ENCODE results near the gene STK32C.

DNA sequence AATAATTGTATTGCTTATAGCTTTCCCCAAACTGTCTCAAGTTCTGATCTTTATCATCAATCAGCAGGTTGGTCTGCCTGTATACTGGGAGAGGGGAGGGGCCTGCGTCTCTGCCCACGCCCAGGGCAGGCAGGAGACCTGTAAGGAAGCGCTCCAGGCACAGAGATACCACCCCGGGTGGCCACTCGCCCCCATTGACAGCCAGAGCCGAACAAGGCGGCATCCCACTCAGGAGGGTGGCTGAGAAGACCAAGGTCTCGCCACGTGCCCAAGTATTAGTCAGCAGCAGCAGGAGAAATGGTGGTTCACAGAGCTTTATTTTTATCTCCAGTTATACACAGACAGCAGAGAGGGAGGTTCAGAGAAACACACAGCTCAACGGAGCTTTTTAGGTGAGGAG is 7.2 kb downstream of the STK32C start:
- TF ChIP-seq, protein P1, sequence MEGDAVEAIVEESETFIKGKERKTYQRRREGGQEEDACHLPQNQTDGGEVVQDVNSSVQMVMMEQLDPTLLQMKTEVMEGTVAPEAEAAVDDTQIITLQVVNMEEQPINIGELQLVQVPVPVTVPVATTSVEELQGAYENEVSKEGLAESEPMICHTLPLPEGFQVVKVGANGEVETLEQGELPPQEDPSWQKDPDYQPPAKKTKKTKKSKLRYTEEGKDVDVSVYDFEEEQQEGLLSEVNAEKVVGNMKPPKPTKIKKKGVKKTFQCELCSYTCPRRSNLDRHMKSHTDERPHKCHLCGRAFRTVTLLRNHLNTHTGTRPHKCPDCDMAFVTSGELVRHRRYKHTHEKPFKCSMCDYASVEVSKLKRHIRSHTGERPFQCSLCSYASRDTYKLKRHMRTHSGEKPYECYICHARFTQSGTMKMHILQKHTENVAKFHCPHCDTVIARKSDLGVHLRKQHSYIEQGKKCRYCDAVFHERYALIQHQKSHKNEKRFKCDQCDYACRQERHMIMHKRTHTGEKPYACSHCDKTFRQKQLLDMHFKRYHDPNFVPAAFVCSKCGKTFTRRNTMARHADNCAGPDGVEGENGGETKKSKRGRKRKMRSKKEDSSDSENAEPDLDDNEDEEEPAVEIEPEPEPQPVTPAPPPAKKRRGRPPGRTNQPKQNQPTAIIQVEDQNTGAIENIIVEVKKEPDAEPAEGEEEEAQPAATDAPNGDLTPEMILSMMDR (IDR thresholded peaks at IDR 0.05; ENCODE audit: insufficient read depth, low read depth, low read length), result no peak
- no peak for TF ChIP-seq EZH2 (IDR thresholded peaks at IDR 0.05; ENCODE audit: insufficient read depth, low read length)
